AG04450 (cell line): ENCODE results near the gene NCAPD3. TPM values are rescaled to one million over a fixed set of nuclear protein-coding genes. Genes with fewer than 3 reads are reported as not detected.
A peak's percentile ranks its signal among the peaks of the same experiment; 100 is the strongest.

ENCODE experiments used
- CTCF ChIA-PET: fragments of 300-600, 350-600 bp; formaldehyde crosslinking; extraction: SDS; loops from one replicate; lab custom pipeline; 2022; ENCODE audit warnings: antibody characterized with exemption, inconsistent platforms; lab: Charles Lee
- POLR2A ChIA-PET: fragments of 350-600 bp; formaldehyde crosslinking; extraction: SDS; loops from one replicate; lab custom pipeline; 2021; ENCODE audit warnings: antibody characterized with exemption, inconsistent platforms; lab: Yijun Ruan, JAX
- DNase-seq: peaks from one replicate; pipeline ENCODE4 v3.0.0-alpha.2; 2011; ENCODE audit warnings: low read depth, low spot score
- H3K27ac ChIP-seq: one replicate; pipeline ENCODE4 v1.5.1; 2012; ENCODE audit warnings: low read depth, low read length, control low read depth
- H3K27me3 ChIP-seq: one replicate; pipeline ENCODE4 v1.6.0; 2012; ENCODE audit warnings: low read length; ENCODE audit not compliant: control insufficient read depth, insufficient read depth
- H3K4me3 ChIP-seq: 2 replicates; pipeline ENCODE4 v1.5.1; 2011; ENCODE audit warnings: mild to moderate bottlenecking, low read depth, low read length, control low read depth
- H3K9me3 ChIP-seq: 2 replicates; pipeline ENCODE4 v1.5.1; 2012; ENCODE audit warnings: low read length; ENCODE audit not compliant: control insufficient read depth, insufficient read depth
- CTCF ChIP-seq: IDR thresholded peaks from 2 replicates; pipeline ENCODE4 v1.5.1; 2011; ENCODE audit warnings: low read depth, low read length, control low read depth, inconsistent platforms
- polyA plus RNA-seq: library from polyadenylated mRNA; depleted of rRNA; stranded (reverse); fragments of >200 nt; gene quantifications from 2 replicates; pipeline ENCODE4 v1.2.3, GENCODE V29; 2011

NCAPD3 gene
- polyA plus RNA-seq, 1 experiment, result 12.2 TPM

GRCh38 chr11:134252346-134253187 lies 28.8 kb upstream of the NCAPD3 start:
- no peak for TF ChIP-seq CTCF
- POLR2A ChIA-PET, result interaction anchor here (1.3 to 2.4 kb wide), 2 partner anchors 10 to 28 kb away, joined by 4 to 14 read pairs; partner anchors contain the start of genes NCAPD3 and VPS26B
- peak overlapping the region; percentile 57 for H3K27ac ChIP-seq

DNA sequence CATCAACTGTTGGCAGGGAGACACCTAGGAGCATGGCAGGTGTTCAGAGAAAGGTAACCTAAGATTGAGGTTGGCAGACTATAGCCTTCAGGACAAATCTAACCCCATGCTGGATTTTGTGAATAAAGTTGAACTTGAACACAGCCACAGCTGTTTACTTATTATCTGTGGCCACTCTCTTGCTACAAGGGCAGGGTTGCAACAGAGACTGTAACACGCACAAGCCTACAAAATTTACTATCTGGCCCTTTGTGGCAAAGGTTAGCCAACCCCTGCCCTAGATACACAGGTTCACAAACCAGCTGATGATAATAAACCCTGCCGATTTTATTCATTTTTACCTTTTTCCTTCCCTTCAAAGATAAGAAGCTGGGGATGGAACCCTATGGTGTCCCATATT lies 26.9 kb upstream of the NCAPD3 start:
- ChIA-PET POLR2A (no interaction called here), CTCF (interaction anchor here (1.2 to 1.3 kb wide), 2 partner anchors 11 kb away, joined by 4 to 5 read pairs; no protein-coding TSS in a partner anchor)
- no peaks in the 10 kb centered on the region for H3K27me3 ChIP-seq
- no peak for DNase-seq
- no peak overlapping the region for H3K27ac ChIP-seq
- no peaks in the 10 kb centered on the region for H3K9me3 ChIP-seq
- no peak for TF ChIP-seq CTCF
- no peak overlapping the region for H3K4me3 ChIP-seq

More at GRCh38 chr11:134252346-134253187, 28.8 kb upstream of the NCAPD3 start:
- Histone ChIP-seq H3K9me3 (no peaks in the 10 kb centered on the region), H3K27me3 (no peaks in the 10 kb centered on the region), H3K4me3 (peak overlapping the region; percentile 88)
- DNase-seq, result no peak
- CTCF ChIA-PET, result interaction anchor here (0.7 to 1.0 kb wide), 3 partner anchors 10 to 202 kb away, joined by 3 read pairs; no protein-coding TSS in a partner anchor

DNA sequence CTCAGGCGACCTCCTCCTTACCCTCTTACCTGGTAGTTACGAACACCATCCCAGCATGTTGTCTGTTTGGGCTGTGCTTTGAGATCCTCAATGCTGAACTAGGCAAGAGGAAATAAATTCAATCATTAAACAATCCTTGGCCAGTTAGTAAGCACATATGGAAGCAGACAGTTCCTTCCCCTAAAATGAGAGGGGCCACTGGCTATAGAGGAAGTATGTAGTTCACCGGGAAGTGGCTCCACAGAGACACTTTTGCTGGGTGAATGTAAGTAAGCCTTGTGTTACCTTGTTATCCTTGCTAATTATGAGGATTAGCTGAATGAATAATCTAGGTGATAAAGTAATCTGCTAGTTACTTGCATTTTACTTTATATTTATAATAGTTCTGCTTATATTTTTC lies 26.5 kb upstream of the NCAPD3 start:
- POLR2A ChIA-PET, result no interaction called here
- CTCF ChIA-PET, result interaction anchor here (1.3 kb wide), 1 partner anchor 11 kb away, joined by 5 read pairs; no protein-coding TSS in a partner anchor

DNA sequence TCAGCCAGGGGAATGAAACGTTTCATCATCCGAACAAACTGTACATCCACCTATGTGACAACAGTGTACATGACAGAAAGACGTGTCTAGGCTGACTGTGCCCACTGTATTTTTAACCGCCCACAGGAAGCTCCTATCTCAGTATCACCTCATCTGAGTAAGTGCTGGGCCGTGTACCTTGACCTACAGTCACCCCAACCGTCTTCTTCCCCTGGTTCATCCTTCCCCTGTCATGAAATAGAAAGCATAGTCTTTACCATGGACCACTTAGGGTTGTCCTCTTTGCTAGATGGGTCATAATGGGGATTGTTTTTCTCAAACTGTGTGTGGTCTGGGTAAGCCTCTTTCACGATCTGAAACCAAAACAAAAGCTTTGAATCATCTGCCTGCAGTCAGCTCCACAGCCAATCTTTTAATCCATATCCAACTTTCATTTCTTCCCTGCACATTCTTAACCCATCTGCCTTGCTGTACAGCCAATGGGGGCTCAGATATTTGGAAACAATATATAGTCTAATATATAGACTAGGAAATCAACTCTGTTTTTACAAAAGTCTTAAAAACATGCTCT lies 25.2 kb upstream of the NCAPD3 start:
- no peak for DNase-seq
- ChIA-PET CTCF (interaction anchor here (0.7 to 1.6 kb wide), 2 partner anchors 12 to 177 kb away, joined by 3 to 5 read pairs; no protein-coding TSS in a partner anchor), POLR2A (interaction anchor here (1.0 to 1.3 kb wide), 2 partner anchors 25 to 128 kb away, joined by 3 to 5 read pairs; partner anchors contain the start of genes NCAPD3 and VPS26B)
- H3K4me3 ChIP-seq, result no peak overlapping the region
- no peak overlapping the region for H3K27ac ChIP-seq
- no peak for TF ChIP-seq CTCF
- H3K27me3 ChIP-seq, result no peaks in the 10 kb centered on the region
- no peaks in the 10 kb centered on the region for H3K9me3 ChIP-seq

More for the DNA sequence above, 26.5 kb upstream of the NCAPD3 start:
- TF ChIP-seq CTCF, result no peak
- no peak overlapping the region for H3K4me3 ChIP-seq
- H3K27me3 ChIP-seq, result no peaks in the 10 kb centered on the region
- no peak for DNase-seq
- H3K27ac ChIP-seq, result no peak overlapping the region
- no peaks in the 10 kb centered on the region for H3K9me3 ChIP-seq

DNA sequence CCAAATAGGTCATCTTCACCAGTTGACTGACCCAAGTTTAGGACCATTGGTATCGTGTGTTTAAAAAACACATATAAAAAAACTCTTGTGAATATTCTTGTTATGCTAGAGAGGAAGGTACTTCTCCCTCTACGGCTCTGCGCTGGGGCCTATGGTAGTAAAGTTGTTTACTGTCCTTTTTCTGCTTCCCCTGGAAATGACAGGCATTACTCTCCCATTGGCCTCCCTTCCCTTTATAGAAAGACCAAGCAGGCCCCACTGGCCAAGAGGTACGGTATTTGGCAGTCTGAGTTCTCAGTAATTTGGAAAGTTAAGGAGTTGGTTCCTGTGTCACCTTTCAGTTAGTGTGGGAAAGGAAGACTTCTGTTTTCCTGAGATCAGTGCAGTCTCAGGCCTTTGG lies 22.9 kb upstream of the NCAPD3 start:
- no peaks in the 10 kb centered on the region for H3K9me3 ChIP-seq
- TF ChIP-seq CTCF, result no peak
- no peak overlapping the region for H3K4me3 ChIP-seq
- ChIA-PET CTCF (no interaction called here), POLR2A (no interaction called here)
- DNase-seq, result no peak
- no peak overlapping the region for H3K27ac ChIP-seq
- no peaks in the 10 kb centered on the region for H3K27me3 ChIP-seq
